Osteoblast (primary cell): ENCODE measurements around the gene LRRC8D. TPM values are rescaled to one million over a fixed set of nuclear protein-coding genes. Genes with fewer than 3 reads are reported as not detected.
A peak's percentile ranks its signal among the peaks of the same experiment; 100 is the strongest.

Source experiments
- DNase-seq: peaks from one replicate; pipeline ENCODE4 v3.0.0; 2011; ENCODE audit warnings: low spot score, mixed read lengths; ENCODE audit not compliant: insufficient read length; ENCODE audit errors: missing footprints
- H2AFZ ChIP-seq: 2 replicates; pipeline ENCODE4 v1.6.0; 2011; ENCODE audit warnings: mild to moderate bottlenecking, low read length
- H3K27ac ChIP-seq: 2 replicates; pipeline ENCODE4 v1.5.1; 2011; ENCODE audit warnings: mild to moderate bottlenecking, low read depth, low read length, moderate library complexity
- H3K27me3 ChIP-seq: 2 replicates; pipeline ENCODE4 v1.6.0; 2012; ENCODE audit warnings: mild to moderate bottlenecking, control low read depth, inconsistent platforms, low read length, moderate library complexity; ENCODE audit not compliant: insufficient read depth
- H3K36me3 ChIP-seq: 2 replicates; pipeline ENCODE4 v1.5.1; 2011; ENCODE audit warnings: mild to moderate bottlenecking, low read length, control low read depth, moderate library complexity; ENCODE audit not compliant: insufficient read depth
- H3K4me1 ChIP-seq: 2 replicates; pipeline ENCODE4 v1.5.1; 2011; ENCODE audit warnings: mild to moderate bottlenecking, low read length, control low read depth, moderate library complexity; ENCODE audit not compliant: insufficient read depth
- H3K4me2 ChIP-seq: 2 replicates; pipeline ENCODE4 v1.6.0; 2011; ENCODE audit warnings: mild to moderate bottlenecking, low read length; ENCODE audit not compliant: insufficient read depth
- H3K4me3 ChIP-seq: fragments of 200-600 bp; sonication (generic); 3 replicates; pipeline ENCODE4 v1.5.1; 2012; ENCODE audit warnings: mild to moderate bottlenecking, low read length, inconsistent platforms; ENCODE audit not compliant: insufficient read depth
- H3K79me2 ChIP-seq: 2 replicates; pipeline ENCODE4 v1.6.0; 2012; ENCODE audit warnings: mild to moderate bottlenecking, low read length, control low read depth, inconsistent platforms; ENCODE audit not compliant: insufficient read depth
- H3K9me3 ChIP-seq: 2 replicates; pipeline ENCODE4 v1.5.1; 2011; ENCODE audit warnings: low read depth, low read length, control low read depth
- H4K20me1 ChIP-seq: 2 replicates; pipeline ENCODE4 v1.6.0; 2012; ENCODE audit warnings: mild to moderate bottlenecking, low read length, control low read depth; ENCODE audit not compliant: insufficient read depth
- CTCF ChIP-seq: IDR thresholded peaks from 2 replicates; pipeline ENCODE4 v1.5.1; 2011; ENCODE audit warnings: mild to moderate bottlenecking, low read depth, low read length, moderate library complexity; ENCODE audit errors: extremely low read depth
- total RNA-seq: library from RNA; depleted of rRNA; stranded (reverse); fragments of >200 nt; gene quantifications from 2 replicates; pipeline ENCODE4 v1.2.3, GENCODE V29; 2012

LRRC8D gene
- total RNA-seq, 1 donor = 30.4 TPM

- Histone ChIP-seq H3K4me3 (no peak overlapping the region), H2AFZ (no peak overlapping the region), H3K79me2 (no peaks in the 10 kb centered on the region), H3K27ac (no peak overlapping the region), H3K9me3 (no peaks in the 10 kb centered on the region), H3K4me2 (no peak overlapping the region), H4K20me1 (no peaks in the 10 kb centered on the region), H3K36me3 (no peaks in the 10 kb centered on the region), H3K27me3 (no peaks in the 10 kb centered on the region), H3K4me1 (peaks cover 4% of the 10 kb centered on the region)
- peak; percentile 44 for DNase-seq
- no peak for TF ChIP-seq CTCF
Observed at GRCh38 chr1:89799495-89799894, 21.3 kb upstream of the LRRC8D start.

- TF ChIP-seq CTCF = no peak
- Histone ChIP-seq H3K36me3 (no peaks in the 10 kb centered on the region), H3K27ac (no peak overlapping the region), H3K79me2 (no peaks in the 10 kb centered on the region), H3K4me2 (no peak overlapping the region), H3K4me3 (no peak overlapping the region), H3K9me3 (no peaks in the 10 kb centered on the region), H3K27me3 (no peaks in the 10 kb centered on the region), H3K4me1 (peaks cover 4% of the 10 kb centered on the region), H4K20me1 (no peaks in the 10 kb centered on the region), H2AFZ (no peak overlapping the region)
- no peak for DNase-seq
Observed at GRCh38 chr1:89800022-89800655, 20.7 kb upstream of the LRRC8D start.

- no peak for TF ChIP-seq CTCF
- Histone ChIP-seq H3K27ac (no peak overlapping the region), H2AFZ (no peak overlapping the region), H3K4me3 (no peak overlapping the region), H3K4me1 (peaks cover 4% of the 10 kb centered on the region), H3K36me3 (no peaks in the 10 kb centered on the region), H3K4me2 (no peak overlapping the region), H4K20me1 (no peaks in the 10 kb centered on the region), H3K79me2 (no peaks in the 10 kb centered on the region), H3K9me3 (no peaks in the 10 kb centered on the region), H3K27me3 (no peaks in the 10 kb centered on the region)
- no peak for DNase-seq
Observed at GRCh38 chr1:89800718-89801117, 20.1 kb upstream of the LRRC8D start.

- Histone ChIP-seq H3K79me2 (no peaks in the 10 kb centered on the region), H3K9me3 (no peaks in the 10 kb centered on the region), H4K20me1 (no peaks in the 10 kb centered on the region), H3K27ac (no peak overlapping the region), H2AFZ (no peak overlapping the region), H3K4me2 (no peak overlapping the region), H3K4me1 (peaks cover 4% of the 10 kb centered on the region), H3K27me3 (no peaks in the 10 kb centered on the region), H3K36me3 (no peaks in the 10 kb centered on the region), H3K4me3 (no peak overlapping the region)
- no peak for TF ChIP-seq CTCF
- DNase-seq = no peak
Observed at GRCh38 chr1:89802051-89802450, 18.8 kb upstream of the LRRC8D start.
